ENCODE data around the gene SSTR3.

DNA sequence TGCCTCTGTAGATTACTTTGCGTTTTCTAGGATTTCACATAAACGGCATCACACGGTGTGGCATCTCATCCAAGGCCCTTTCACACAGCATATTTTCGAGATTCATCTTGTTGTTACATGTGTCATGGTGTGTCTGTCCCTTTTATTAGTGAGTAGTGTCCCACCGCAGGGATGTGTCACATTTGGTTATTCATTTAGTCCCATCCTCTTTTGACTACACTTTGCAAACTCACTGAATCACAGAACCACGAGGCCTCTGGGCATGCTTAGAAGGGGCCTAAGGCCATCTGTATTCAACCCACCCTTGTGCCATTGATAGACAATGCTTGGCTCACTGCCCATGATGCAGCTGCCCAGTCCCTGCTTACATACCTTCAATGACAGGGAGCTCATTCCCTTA is 36.0 kb upstream of the SSTR3 start:
- TF ChIP-seq EZH2phosphoT487 (IDR thresholded peaks at IDR 0.05; ENCODE audit: insufficient read depth, low read depth) (no peak), EZH2 (IDR thresholded peaks at IDR 0.05; ENCODE audit: insufficient read depth, poor library complexity, severe bottlenecking) (no peak)

Data from GM23248 (cell line).